GM23248 (cell line): ENCODE results near the gene ETS1. TPM values are rescaled to one million over a fixed set of nuclear protein-coding genes. Genes with fewer than 3 reads are reported as not detected.

Source experiments
- DNase-seq: peaks from one replicate; pipeline ENCODE4 v3.0.0-alpha.2; 2015
- H2AFZ ChIP-seq: fragments of 200-600 bp; sonication (generic); 2 replicates; pipeline ENCODE4 v1.6.1; 2016; ENCODE audit warnings: antibody characterized with exemption
- H3F3A ChIP-seq: fragments of 200-600 bp; sonication (generic); 2 replicates; pipeline ENCODE4 v1.6.1; 2016; ENCODE audit warnings: mild to moderate bottlenecking, antibody characterized with exemption, mixed run types; ENCODE audit not compliant: insufficient read depth
- H3K27ac ChIP-seq: fragments of 200-600 bp; sonication (generic); 2 replicates; pipeline ENCODE4 v1.5.1; 2016; ENCODE audit warnings: mild to moderate bottlenecking
- H3K27me3 ChIP-seq: fragments of 200-600 bp; sonication (generic); replicated peaks from 2 replicates; pipeline ENCODE4 v1.6.1; 2016; ENCODE audit warnings: mild to moderate bottlenecking; ENCODE audit not compliant: insufficient read depth
- H3K36me3 ChIP-seq: fragments of 200-600 bp; sonication (generic); 2 replicates; pipeline ENCODE4 v1.6.1; 2016; ENCODE audit warnings: low read depth, mild to moderate bottlenecking
- H3K4me1 ChIP-seq: fragments of 200-600 bp; sonication (generic); 2 replicates; pipeline ENCODE4 v1.6.1; 2016; ENCODE audit warnings: mild to moderate bottlenecking; ENCODE audit not compliant: insufficient read depth
- H3K4me2 ChIP-seq: fragments of 200-600 bp; sonication (generic); one replicate; pipeline ENCODE4 v1.6.1; 2016; ENCODE audit warnings: mild to moderate bottlenecking; ENCODE audit not compliant: unreplicated experiment
- H3K4me3 ChIP-seq: fragments of 200-600 bp; sonication (generic); 2 replicates; pipeline ENCODE4 v1.5.1; 2016; ENCODE audit warnings: mild to moderate bottlenecking
- H3K79me2 ChIP-seq: fragments of 200-600 bp; sonication (generic); 2 replicates; pipeline ENCODE4 v1.6.1; 2016; ENCODE audit warnings: mild to moderate bottlenecking; ENCODE audit not compliant: insufficient read depth
- H3K9ac ChIP-seq: fragments of 200-600 bp; sonication (generic); 2 replicates; pipeline ENCODE4 v1.6.1; 2016; ENCODE audit warnings: mild to moderate bottlenecking
- H3K9me2 ChIP-seq: fragments of 200-600 bp; sonication (generic); 2 replicates; pipeline ENCODE4 v1.6.1; 2016; ENCODE audit warnings: mixed run types, mild to moderate bottlenecking, moderate library complexity; ENCODE audit not compliant: insufficient read depth
- H3K9me3 ChIP-seq: fragments of 200-600 bp; sonication (generic); one replicate; pipeline ENCODE4 v1.6.1; 2017; ENCODE audit warnings: low read depth
- H4K20me1 ChIP-seq: fragments of 200-600 bp; sonication (generic); 2 replicates; pipeline ENCODE4 v1.6.0; 2016; ENCODE audit not compliant: insufficient read depth
- EZH2 ChIP-seq: fragments of 200-600 bp; sonication (generic); IDR thresholded peaks from 2 replicates; pipeline ENCODE4 v1.6.1; 2018; ENCODE audit warnings: antibody characterized with exemption, mild to moderate bottlenecking; ENCODE audit not compliant: insufficient read depth, poor library complexity, severe bottlenecking
- EZH2phosphoT487 ChIP-seq: fragments of 200-600 bp; sonication (generic); IDR thresholded peaks from 2 replicates; pipeline ENCODE4 v1.6.1; 2018; ENCODE audit warnings: antibody characterized with exemption, moderate library complexity, mild to moderate bottlenecking, low read depth; ENCODE audit not compliant: insufficient read depth
- WGBS, 2 experiments: methylation state at CpG; one replicate each; pipeline ENCODE4 v1.1.6; 2015 to 2017; ENCODE audit warnings: low lambda C conversion rate in 2 of 2, low coverage in 1 of 2; ENCODE audit errors: missing lambda C conversion rate in 2 of 2; 5-methylcytosine and 5-hydroxymethylcytosine counted together
- in situ Hi-C: fragments of 300-500 bp; cut with MboI; formaldehyde crosslinking; loops from 2 replicates; pipeline ENCODE4 v1.15.0; 2020
- polyA plus RNA-seq: library from polyadenylated mRNA; unstranded; fragments of >200 nt; fragmentation: Nextera tagmentation; extraction: Ambion mirVana; gene quantifications from 2 replicates; pipeline ENCODE4 v1.2.1, GENCODE V29; 2016
- total RNA-seq: library from RNA; depleted of rRNA; stranded (reverse); fragments of >200 nt; shearing (Covaris generic); gene quantifications from 2 replicates; pipeline ENCODE4 v1.2.3, GENCODE V29; 2014

Gene ETS1
- total and polyA plus RNA-seq, 2 experiments from 2014 or later, result 19.9 to 61.0 TPM

- no peaks in the 10 kb centered on the region for H3K9me3 ChIP-seq
- H3K4me2 ChIP-seq, result no peak overlapping the region
- no peak overlapping the region for H3K27ac ChIP-seq
- no peaks in the 10 kb centered on the region for H3K9me2 ChIP-seq
- no peaks in the 10 kb centered on the region for H3K27me3 ChIP-seq
- H3K9ac ChIP-seq, result peak overlapping the region; percentile 28
- H2AFZ ChIP-seq, result 0 out of 2 replicates have a peak overlapping the region, but pooled peaks have one; percentile 14
- 53 to 64% methylated on average over 9 of the region's 9 CpGs for WGBS, 2 experiments
- TF ChIP-seq EZH2phosphoT487 (no peak), EZH2 (no peak)
- no peak overlapping the region for H3K4me3 ChIP-seq
- no peaks in the 10 kb centered on the region for H3K79me2 ChIP-seq
- H4K20me1 ChIP-seq, result no peaks in the 10 kb centered on the region
- peak; percentile 35 for DNase-seq
- H3F3A ChIP-seq, result peaks cover 6% of the 10 kb centered on the region; the same call in 1 of the 2 replicates
- in situ Hi-C loops, result no loop called here
- no peaks in the 10 kb centered on the region for H3K36me3 ChIP-seq
- H3K4me1 ChIP-seq, result peaks cover 23% of the 10 kb centered on the region
These were observed 33.1 kb upstream of the ETS1 start for GRCh38 chr11:128620309-128621100.

GRCh38 chr11:128619540-128620308, 32.4 kb upstream of the ETS1 start:
- H3K9me2 ChIP-seq, result no peaks in the 10 kb centered on the region
- in situ Hi-C loops, result no loop called here
- 0 out of 2 replicates have a peak, but pooled peaks cover 5% of the 10 kb centered on the region for H3K27me3 ChIP-seq
- 0 out of 2 replicates have a peak overlapping the region, but pooled peaks have one; percentile 14 for H2AFZ ChIP-seq
- H3K79me2 ChIP-seq, result no peaks in the 10 kb centered on the region
- peaks cover 6% of the 10 kb centered on the region; the same call in 1 of the 2 replicates for H3F3A ChIP-seq
- H3K27ac ChIP-seq, result no peak overlapping the region
- H3K9me3 ChIP-seq, result no peaks in the 10 kb centered on the region
- H3K4me1 ChIP-seq, result peaks cover 23% of the 10 kb centered on the region
- no peak for DNase-seq
- no peaks in the 10 kb centered on the region for H4K20me1 ChIP-seq
- 82 to 89% methylated on average over 10 of the region's 10 CpGs for WGBS, 2 experiments
- no peak overlapping the region for H3K4me3 ChIP-seq
- TF ChIP-seq EZH2phosphoT487, result no peak
- no peak for TF ChIP-seq EZH2
- no peak overlapping the region for H3K9ac ChIP-seq
- H3K4me2 ChIP-seq, result no peak overlapping the region
- no peaks in the 10 kb centered on the region for H3K36me3 ChIP-seq

DNA sequence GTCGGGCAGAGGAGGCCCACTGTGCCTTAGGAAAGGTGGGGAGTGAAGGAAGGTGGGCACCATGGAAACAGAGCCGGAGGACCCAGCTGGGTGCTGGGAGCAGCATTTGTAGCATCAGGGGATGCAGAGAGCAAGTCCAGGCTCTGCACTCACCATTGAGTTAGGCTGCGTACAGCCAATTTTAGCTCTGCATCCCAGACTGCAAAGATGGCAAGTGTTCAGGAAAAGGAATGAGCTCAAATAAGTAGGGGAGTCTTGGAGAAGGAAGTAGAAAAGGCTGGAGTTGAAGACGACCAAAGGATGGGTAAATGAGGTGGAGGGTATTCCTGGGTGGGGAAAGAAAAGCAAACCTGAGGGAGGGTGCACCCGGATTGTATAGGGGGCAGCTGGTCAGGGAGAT, 31.6 kb upstream of the ETS1 start:
- Histone ChIP-seq H3K4me3 (no peak overlapping the region), H3K27me3 (0 out of 2 replicates have a peak, but pooled peaks cover 5% of the 10 kb centered on the region)

DNA sequence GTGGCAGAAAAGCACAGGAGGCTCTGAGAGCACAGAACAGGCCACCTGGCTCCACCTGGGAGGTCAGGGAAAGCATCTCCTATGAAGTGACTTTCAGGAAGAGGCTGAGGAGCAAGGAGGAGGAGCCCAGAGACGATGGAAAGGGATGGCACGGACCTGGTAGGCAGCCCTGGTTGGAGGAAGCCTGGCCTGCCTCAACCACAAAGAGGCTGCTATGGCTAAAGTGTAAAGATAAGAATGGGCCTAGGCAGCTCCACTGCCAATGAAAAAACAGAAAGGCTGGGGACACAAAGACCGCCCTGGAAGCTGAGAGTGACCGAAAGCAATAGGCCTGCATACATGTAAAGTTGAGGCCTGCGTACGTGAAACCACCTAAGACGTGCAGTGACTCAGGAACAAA, 31.2 kb upstream of the ETS1 start:
- no peaks in the 10 kb centered on the region for H3K9me3 ChIP-seq
- H3K27me3 ChIP-seq, result 0 out of 2 replicates have a peak, but pooled peaks cover 5% of the 10 kb centered on the region
- H3K79me2 ChIP-seq, result no peaks in the 10 kb centered on the region
- no peak overlapping the region for H3K9ac ChIP-seq
- no peak overlapping the region for H2AFZ ChIP-seq
- H3K9me2 ChIP-seq, result no peaks in the 10 kb centered on the region
- H3K27ac ChIP-seq, result no peak overlapping the region
- in situ Hi-C loops, result no loop called here
- 94 to 95% methylated on average over 7 of the region's 7 CpGs for WGBS, 2 experiments
- H3F3A ChIP-seq, result peaks cover 6% of the 10 kb centered on the region; the same call in 1 of the 2 replicates
- H3K4me3 ChIP-seq, result no peak overlapping the region
- DNase-seq, result no peak
- TF ChIP-seq EZH2phosphoT487 (no peak), EZH2 (no peak)
- H3K4me2 ChIP-seq, result no peak overlapping the region
- no peaks in the 10 kb centered on the region for H4K20me1 ChIP-seq
- H3K36me3 ChIP-seq, result no peaks in the 10 kb centered on the region
- H3K4me1 ChIP-seq, result peaks cover 23% of the 10 kb centered on the region

More for the DNA sequence above, 31.6 kb upstream of the ETS1 start:
- Histone ChIP-seq H2AFZ (no peak overlapping the region), H3F3A (peaks cover 6% of the 10 kb centered on the region; the same call in 1 of the 2 replicates), H3K9ac (no peak overlapping the region), H3K9me2 (no peaks in the 10 kb centered on the region), H3K36me3 (no peaks in the 10 kb centered on the region), H3K4me2 (no peak overlapping the region), H3K27ac (no peak overlapping the region), H3K4me1 (peaks cover 23% of the 10 kb centered on the region), H3K79me2 (no peaks in the 10 kb centered on the region), H3K9me3 (no peaks in the 10 kb centered on the region), H4K20me1 (no peaks in the 10 kb centered on the region)
- in situ Hi-C loops, result no loop called here
- 96 to 97% methylated on average over 5 of the region's 5 CpGs for WGBS, 2 experiments
- DNase-seq, result no peak
- TF ChIP-seq EZH2 (no peak), EZH2phosphoT487 (no peak)
